ENCODE measurements around the gene BAZ2A.

DNA sequence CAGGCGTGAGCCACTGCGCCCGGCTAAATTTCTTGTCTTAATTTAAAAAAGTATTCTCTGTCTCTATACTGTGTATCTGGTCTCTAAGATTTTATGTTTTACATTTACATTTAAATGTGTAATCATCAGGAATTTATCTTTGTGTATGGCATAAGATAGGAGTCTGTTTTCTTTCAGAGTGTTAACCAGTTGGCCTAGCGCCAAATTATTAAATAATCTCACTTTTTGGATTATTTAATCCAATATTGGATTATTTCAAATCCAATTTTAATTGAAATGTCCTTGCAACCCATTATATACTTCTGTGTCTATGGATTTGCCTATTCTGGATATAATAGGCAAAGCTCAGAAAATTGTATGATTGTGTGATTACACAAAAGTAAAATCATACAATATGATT is 45.0 kb downstream of the BAZ2A start:
- TF ChIP-seq EP300 (IDR thresholded peaks at IDR 0.05; ENCODE audit: borderline replicate concordance) = no peak
- TF ChIP-seq CREB1 (IDR thresholded peaks at IDR 0.05; ENCODE audit: low read depth) = no peak
- no peak for TF ChIP-seq YY1 (IDR thresholded peaks at IDR 0.05; ENCODE audit: low read depth)
- TF ChIP-seq, protein P1, sequence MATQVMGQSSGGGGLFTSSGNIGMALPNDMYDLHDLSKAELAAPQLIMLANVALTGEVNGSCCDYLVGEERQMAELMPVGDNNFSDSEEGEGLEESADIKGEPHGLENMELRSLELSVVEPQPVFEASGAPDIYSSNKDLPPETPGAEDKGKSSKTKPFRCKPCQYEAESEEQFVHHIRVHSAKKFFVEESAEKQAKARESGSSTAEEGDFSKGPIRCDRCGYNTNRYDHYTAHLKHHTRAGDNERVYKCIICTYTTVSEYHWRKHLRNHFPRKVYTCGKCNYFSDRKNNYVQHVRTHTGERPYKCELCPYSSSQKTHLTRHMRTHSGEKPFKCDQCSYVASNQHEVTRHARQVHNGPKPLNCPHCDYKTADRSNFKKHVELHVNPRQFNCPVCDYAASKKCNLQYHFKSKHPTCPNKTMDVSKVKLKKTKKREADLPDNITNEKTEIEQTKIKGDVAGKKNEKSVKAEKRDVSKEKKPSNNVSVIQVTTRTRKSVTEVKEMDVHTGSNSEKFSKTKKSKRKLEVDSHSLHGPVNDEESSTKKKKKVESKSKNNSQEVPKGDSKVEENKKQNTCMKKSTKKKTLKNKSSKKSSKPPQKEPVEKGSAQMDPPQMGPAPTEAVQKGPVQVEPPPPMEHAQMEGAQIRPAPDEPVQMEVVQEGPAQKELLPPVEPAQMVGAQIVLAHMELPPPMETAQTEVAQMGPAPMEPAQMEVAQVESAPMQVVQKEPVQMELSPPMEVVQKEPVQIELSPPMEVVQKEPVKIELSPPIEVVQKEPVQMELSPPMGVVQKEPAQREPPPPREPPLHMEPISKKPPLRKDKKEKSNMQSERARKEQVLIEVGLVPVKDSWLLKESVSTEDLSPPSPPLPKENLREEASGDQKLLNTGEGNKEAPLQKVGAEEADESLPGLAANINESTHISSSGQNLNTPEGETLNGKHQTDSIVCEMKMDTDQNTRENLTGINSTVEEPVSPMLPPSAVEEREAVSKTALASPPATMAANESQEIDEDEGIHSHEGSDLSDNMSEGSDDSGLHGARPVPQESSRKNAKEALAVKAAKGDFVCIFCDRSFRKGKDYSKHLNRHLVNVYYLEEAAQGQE (IDR thresholded peaks at IDR 0.05; ENCODE audit: low read depth) = no peak
- no peak for TF ChIP-seq RAD21 (IDR thresholded peaks at IDR 0.05; ENCODE audit: low read depth)
- no peak for TF ChIP-seq CEBPB (IDR thresholded peaks at IDR 0.05)
- peak; percentile 72 for TF ChIP-seq NFIC (IDR thresholded peaks at IDR 0.05)
- TF ChIP-seq, protein P2, sequence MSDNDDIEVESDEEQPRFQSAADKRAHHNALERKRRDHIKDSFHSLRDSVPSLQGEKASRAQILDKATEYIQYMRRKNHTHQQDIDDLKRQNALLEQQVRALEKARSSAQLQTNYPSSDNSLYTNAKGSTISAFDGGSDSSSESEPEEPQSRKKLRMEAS (IDR thresholded peaks at IDR 0.05) = no peak
- no peak for TF ChIP-seq EGR1 (IDR thresholded peaks at IDR 0.05)
- no peak for TF ChIP-seq FOXM1 (IDR thresholded peaks at IDR 0.05; ENCODE audit: borderline replicate concordance, low read depth)
- TF ChIP-seq TAF1 (IDR thresholded peaks at IDR 0.05; ENCODE audit: low read depth) = no peak
- no peak for TF ChIP-seq TEAD4 (IDR thresholded peaks at IDR 0.05)

Measured in Ishikawa (cell line).